HG02970 (cell line): ENCODE results near the gene CHMP5.
"Not testable (repeated sequence)": the region's sequence is repeated elsewhere in the genome, so short reads cannot be mapped to it uniquely, and the experiment has no call there.

ENCODE experiments used
- ATAC-seq: cut with Tn5 transposase; IDR thresholded peaks from one replicate; pipeline ENCODE4 v1.9.1; 2021; ENCODE audit warnings: mild to moderate bottlenecking, moderate library complexity, moderate number of reproducible peaks; ENCODE audit not compliant: unreplicated experiment, low FRiP score

Gene CHMP5

DNA sequence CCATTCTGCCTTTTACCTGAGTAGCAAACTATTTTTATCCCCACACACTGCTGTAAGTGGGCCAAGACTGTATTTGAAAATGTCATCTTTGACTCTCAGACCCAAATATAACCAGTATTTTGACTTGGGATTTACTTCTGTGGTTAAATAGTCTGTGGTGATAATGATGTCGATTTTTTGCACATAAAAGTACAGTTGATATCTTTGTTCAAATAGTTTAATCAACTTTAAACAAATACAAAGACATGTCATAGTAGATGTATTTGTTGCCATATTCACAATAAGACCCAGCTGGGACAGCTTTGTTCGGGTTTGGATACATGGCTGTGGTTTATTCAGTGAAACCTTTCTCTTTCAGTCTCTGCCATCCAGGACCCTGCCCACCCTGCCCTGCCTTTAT lies 45.9 kb downstream of the CHMP5 start:
- ATAC-seq: no peak

DNA sequence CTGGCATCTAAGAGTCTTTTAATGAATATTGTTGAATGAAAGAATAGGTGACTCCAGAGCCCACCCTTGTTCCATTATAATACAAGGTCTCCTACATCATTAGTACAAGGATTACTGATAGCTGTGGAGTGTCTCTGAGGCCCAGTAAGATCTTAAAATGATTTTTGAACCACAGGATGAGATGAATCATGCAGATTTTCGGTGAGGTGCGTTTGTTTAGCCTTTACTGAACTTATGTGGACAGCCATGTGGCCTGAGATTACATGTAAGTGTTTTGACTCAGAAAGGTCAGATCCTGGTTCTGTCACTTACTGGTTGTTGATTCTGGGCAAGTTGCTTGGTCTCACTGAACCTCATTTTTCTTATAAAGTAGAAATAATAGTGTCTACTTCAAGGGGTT lies 47.1 kb downstream of the CHMP5 start:
- ATAC-seq: no peak

DNA sequence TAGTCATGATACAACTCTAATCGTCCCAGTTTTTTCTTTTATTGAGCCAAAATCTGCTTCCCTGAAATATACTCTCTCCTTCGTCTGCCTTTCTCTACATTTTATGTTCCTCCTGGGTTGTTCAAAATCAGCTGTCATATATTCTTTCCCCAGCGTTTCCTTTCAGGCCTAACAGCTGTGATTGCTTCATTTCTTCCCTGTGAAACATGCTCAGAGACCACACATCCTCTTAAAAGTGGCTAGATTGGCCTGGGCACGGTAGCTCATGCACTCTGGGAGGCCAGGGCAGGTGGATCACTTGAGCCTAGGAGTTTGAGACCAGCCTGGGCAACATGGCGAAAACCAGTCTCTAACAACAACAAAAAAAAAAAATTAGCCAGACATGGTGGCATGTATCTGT lies 50.5 kb downstream of the CHMP5 start:
- no peak for ATAC-seq

DNA sequence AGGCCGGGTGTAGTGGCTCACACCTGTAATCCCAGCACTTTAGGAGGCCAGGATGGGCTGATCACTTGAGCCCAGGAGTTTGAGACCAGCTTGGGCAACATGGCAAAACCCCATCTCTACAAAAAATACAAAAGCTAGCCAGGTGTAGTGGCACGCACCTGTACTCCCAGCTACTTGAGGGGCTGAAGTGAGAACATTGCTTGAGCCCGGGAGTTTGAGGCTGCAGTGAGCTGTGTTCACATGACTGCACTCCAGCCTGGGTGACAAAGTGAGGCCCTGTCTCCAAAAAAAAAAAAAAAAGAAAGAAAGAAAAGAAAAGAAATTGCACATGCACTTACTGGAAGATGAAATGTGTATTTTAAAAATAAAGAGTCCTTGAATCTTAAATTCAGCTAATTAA lies 52.3 kb downstream of the CHMP5 start:
- ATAC-seq: not testable (repeated sequence)

DNA sequence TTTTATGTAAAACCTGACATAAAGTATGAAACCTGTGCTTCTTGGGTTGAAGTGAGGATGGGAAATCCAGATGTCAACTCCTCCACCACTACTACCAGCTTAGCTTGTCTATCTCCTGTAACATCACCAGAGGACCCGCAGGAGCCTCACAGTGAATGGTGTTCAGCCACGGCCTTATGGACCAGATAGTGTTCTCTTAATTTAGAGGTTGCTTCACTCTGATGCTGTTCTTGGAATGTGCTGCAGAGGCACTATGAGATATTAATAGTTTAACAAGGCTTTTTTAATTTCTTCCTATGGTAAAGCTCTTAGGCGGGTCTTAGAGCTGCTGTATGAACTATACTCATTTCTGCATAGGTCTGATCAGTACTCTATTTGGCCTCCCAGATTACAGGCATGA lies 53.4 kb downstream of the CHMP5 start:
- no peak for ATAC-seq

DNA sequence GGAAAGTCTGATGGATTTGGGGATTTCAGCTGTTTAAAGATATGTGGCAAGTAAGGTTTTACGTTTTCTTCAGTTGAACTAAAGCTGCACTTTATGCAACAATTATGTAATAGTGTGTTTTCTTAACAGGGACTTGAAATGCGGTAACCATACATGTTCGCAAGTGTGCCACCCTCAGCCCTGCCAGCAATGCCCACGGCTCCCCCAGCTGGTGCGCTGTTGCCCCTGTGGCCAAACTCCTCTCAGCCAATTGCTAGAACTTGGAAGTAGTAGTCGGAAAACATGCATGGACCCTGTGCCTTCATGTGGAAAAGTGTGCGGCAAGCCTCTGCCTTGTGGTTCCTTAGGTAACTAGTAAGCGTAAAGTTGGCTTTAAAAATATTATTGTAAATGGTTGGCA lies 53.9 kb downstream of the CHMP5 start:
- no peak for ATAC-seq

DNA sequence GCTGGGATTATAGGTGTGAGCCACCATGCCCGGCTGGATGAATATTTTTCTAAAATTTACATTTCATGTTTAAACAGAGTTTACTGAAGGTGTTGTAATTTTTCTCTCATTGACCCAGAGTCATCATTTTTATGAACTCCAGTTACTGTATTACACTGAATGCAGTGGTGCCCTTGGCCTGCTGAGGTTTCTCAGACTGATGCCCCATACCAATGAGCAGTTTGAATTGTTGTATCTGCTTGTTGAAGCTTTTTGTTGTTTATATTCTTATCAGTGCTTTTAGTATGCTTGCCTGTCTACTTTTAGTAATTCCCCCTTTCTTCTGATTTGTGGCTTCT lies 55.4 kb downstream of the CHMP5 start:
- ATAC-seq: no peak

DNA sequence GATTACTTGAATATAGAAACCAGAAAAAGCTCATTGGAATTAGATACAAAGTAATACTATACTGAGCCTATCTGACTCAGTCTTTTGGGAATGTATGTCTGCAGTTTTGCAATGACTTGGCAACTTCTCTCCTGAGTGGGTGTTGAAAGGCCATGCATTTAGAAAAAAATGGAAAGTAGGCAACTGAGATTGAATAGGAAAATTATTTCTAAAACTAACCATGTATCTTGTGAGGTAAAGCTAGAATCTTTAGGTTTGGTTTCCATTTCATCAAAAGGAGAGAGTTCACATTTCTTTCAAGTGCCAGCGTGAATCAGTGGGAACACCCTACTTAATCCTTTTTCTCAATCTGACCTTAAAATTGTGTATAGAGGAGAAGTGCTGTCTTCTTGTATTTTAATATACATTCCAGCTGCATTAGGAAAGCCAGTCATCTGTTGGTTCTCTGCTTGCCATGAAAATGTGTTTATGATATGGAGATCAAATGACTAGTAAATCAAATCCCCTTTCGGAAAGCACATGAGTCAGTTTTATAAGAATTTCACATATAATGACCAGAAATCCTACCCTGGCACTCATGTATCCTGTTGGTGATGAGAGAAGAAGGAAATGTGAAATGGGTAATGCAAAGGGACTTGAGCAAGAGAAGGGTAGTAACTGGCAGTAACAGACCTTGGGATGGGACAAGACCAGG lies 55.9 kb downstream of the CHMP5 start:
- ATAC-seq: no peak

DNA sequence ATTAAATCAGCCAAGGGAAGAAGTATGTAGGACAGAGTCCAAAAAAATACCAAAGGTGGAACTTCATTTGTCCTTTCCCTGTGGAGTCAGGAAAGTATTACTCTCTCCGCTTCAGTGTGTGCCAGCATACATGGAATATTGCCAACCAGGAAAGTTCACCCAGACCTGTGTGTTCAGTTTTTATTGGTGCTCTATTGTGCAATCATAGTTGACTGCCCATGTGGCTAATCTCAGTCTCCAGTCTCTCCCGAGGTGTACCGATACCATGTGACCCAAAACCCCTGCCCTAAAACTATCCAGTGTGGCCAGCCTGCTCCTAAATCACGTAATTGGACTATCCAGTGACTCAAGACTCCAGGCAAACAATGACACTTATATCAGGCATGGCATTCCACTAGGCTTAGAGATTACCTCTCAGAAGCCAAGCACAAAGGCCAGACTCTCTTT lies 64.3 kb downstream of the CHMP5 start:
- ATAC-seq: no peak

DNA sequence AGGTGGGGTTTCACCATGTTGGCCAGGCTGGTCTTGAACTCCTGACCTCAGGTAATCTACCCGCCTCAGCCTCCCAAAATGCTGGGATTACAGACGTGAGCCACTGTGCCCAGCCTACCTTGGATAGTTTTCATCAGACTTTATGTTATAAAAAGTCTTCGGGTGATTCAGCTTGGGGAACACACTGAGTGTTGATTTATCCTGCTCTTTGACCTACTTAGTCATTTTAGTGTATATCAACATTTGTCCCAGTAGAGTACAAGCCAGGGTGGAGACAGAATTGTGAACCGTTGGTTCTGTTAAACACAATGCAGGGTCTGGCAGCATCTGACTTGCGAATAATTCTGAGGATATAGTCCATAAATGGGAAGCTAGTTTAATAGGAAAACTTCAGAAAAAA lies 65.1 kb downstream of the CHMP5 start:
- ATAC-seq: no peak

DNA sequence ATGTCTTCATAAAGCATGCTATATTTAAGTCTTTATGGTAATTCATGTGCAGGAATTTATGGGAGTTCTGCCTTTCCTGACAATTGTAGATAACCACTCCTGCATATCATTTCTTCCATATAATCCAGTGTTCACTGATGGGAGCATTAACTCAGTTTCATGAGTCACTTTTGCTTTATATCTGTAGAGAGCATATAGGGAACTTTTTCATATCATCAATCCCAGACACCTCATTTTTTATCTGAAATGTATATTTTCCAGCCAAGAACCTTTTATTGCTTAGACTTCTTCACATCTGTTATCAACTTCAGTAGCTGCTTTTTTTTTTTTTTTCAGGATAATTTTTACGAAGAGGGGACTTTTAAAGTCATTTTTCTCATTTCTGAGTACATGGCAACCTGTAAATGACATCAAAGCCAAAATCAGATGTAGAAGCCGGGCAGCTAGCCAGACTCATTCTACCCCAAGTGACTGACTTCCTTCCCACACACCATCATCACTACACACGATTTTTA lies 66.6 kb downstream of the CHMP5 start:
- no peak for ATAC-seq
